Neural progenitor cell (in vitro differentiated cells): ENCODE results near the gene PSMB7. TPM values are rescaled to one million over a fixed set of nuclear protein-coding genes. Genes with fewer than 3 reads are reported as not detected.
A peak's percentile ranks its signal among the peaks of the same experiment; 100 is the strongest.

ENCODE experiments used
- DNase-seq: peaks from one replicate; pipeline ENCODE4 v3.0.0-alpha.2; 2016; ENCODE audit warnings: low spot score
- H2AFZ ChIP-seq: fragments of 200-600 bp; sonication (generic); replicated peaks from 2 replicates; pipeline ENCODE4 v1.6.1; 2016; ENCODE audit warnings: antibody characterized with exemption
- H3F3A ChIP-seq: fragments of 200-600 bp; sonication (generic); 2 replicates; pipeline ENCODE4 v1.6.1; 2016; ENCODE audit warnings: antibody characterized with exemption, low read depth
- H3K27ac ChIP-seq: fragments of 200-600 bp; sonication (generic); 2 replicates; pipeline ENCODE4 v1.5.1; 2016; ENCODE audit warnings: mild to moderate bottlenecking
- H3K27me3 ChIP-seq: fragments of 200-600 bp; sonication (generic); 2 replicates; pipeline ENCODE4 v1.6.1; 2016; ENCODE audit warnings: mild to moderate bottlenecking, moderate library complexity
- H3K36me3 ChIP-seq: fragments of 200-600 bp; sonication (generic); 2 replicates; pipeline ENCODE4 v1.5.1; 2016
- H3K4me1 ChIP-seq: fragments of 200-600 bp; sonication (generic); 2 replicates; pipeline ENCODE4 v1.6.1; 2016; ENCODE audit warnings: mixed run types
- H3K4me2 ChIP-seq: fragments of 200-600 bp; sonication (generic); 2 replicates; pipeline ENCODE4 v1.6.1; 2016
- H3K4me3 ChIP-seq: fragments of 200-600 bp; sonication (generic); 2 replicates; pipeline ENCODE4 v1.5.1; 2016
- H3K79me2 ChIP-seq: fragments of 200-600 bp; sonication (generic); 2 replicates; pipeline ENCODE4 v1.6.1; 2016; ENCODE audit warnings: low read depth
- H3K9ac ChIP-seq: fragments of 200-600 bp; sonication (generic); 2 replicates; pipeline ENCODE4 v1.6.1; 2016
- H3K9me3 ChIP-seq: fragments of 200-600 bp; sonication (generic); 2 replicates; pipeline ENCODE4 v1.5.1; 2016; ENCODE audit warnings: low read depth
- H4K20me1 ChIP-seq: fragments of 200-600 bp; sonication (generic); 2 replicates; pipeline ENCODE4 v1.6.1; 2016; ENCODE audit warnings: low read depth
- H3K27ac Mint-ChIP-seq: 3 replicates; pipeline ENCODE4 v1.8.0; 2021; ENCODE audit warnings: mixed read lengths
- H3K27me3 Mint-ChIP-seq: 2 replicates; pipeline ENCODE4 v1.8.0; 2022; ENCODE audit warnings: low read depth, mild to moderate bottlenecking, inconsistent platforms, moderate library complexity, mixed read lengths; ENCODE audit not compliant: insufficient read depth
- H3K36me3 Mint-ChIP-seq: 3 replicates; pipeline ENCODE4 v1.8.0; 2021; ENCODE audit warnings: mixed read lengths
- H3K4me1 Mint-ChIP-seq: 3 replicates; pipeline ENCODE4 v1.8.0; 2021; ENCODE audit warnings: mixed read lengths
- H3K4me3 Mint-ChIP-seq: 3 replicates; pipeline ENCODE4 v1.8.0; 2021; ENCODE audit warnings: mild to moderate bottlenecking, moderate library complexity, mixed read lengths
- H3K9me3 Mint-ChIP-seq: 3 replicates; pipeline ENCODE4 v1.8.0; 2020; ENCODE audit warnings: mixed read lengths
- EZH2 ChIP-seq: fragments of 200-600 bp; sonication (generic); IDR thresholded peaks from 2 replicates; pipeline ENCODE4 v1.6.1; 2017; ENCODE audit warnings: antibody characterized with exemption, mild to moderate bottlenecking, moderate library complexity
- EZH2phosphoT487 ChIP-seq: fragments of 200-600 bp; sonication (generic); IDR thresholded peaks from 2 replicates; pipeline ENCODE4 v1.6.1; 2017; ENCODE audit warnings: antibody characterized with exemption
- total RNA-seq: library from RNA; depleted of rRNA; stranded (reverse); fragments of >200 nt; gene quantifications from 2 replicates; pipeline ENCODE4 v1.2.3, GENCODE V29; 2015; ENCODE audit warnings: low replicate concordance
- TF ChIP-seq, protein P1 (sequence below): fragments of 200-600 bp; sonication (generic); IDR thresholded peaks from 2 replicates; pipeline ENCODE4 v1.5.1; 2017; ENCODE audit warnings: antibody characterized with exemption, mild to moderate bottlenecking

Gene PSMB7
- total RNA-seq, 1 donor from 2014 or later: 249 TPM

- Histone ChIP-seq H3K9me3 (no peaks in the 10 kb centered on the region), H3K27me3 (no peaks in the 10 kb centered on the region), H2AFZ (no peak overlapping the region), H3K27ac (no peak overlapping the region), H3F3A (peaks cover 6% of the 10 kb centered on the region), H3K4me3 (no peak overlapping the region), H3K4me1 (peaks cover 10% of the 10 kb centered on the region), H4K20me1 (peaks cover 16% of the 10 kb centered on the region), H3K9ac (no peak overlapping the region), H3K79me2 (no peaks in the 10 kb centered on the region), H3K36me3 (no peaks in the 10 kb centered on the region), H3K4me2 (no peak overlapping the region)
- no peak overlapping the region for H3K4me3 Mint-ChIP-seq
- TF ChIP-seq EZH2phosphoT487 (no peak), EZH2 (no peak)
- TF ChIP-seq, protein P1, sequence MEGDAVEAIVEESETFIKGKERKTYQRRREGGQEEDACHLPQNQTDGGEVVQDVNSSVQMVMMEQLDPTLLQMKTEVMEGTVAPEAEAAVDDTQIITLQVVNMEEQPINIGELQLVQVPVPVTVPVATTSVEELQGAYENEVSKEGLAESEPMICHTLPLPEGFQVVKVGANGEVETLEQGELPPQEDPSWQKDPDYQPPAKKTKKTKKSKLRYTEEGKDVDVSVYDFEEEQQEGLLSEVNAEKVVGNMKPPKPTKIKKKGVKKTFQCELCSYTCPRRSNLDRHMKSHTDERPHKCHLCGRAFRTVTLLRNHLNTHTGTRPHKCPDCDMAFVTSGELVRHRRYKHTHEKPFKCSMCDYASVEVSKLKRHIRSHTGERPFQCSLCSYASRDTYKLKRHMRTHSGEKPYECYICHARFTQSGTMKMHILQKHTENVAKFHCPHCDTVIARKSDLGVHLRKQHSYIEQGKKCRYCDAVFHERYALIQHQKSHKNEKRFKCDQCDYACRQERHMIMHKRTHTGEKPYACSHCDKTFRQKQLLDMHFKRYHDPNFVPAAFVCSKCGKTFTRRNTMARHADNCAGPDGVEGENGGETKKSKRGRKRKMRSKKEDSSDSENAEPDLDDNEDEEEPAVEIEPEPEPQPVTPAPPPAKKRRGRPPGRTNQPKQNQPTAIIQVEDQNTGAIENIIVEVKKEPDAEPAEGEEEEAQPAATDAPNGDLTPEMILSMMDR: no peak
- no peak for DNase-seq
- no peak overlapping the region for H3K27ac Mint-ChIP-seq
- peaks cover 16% of the 10 kb centered on the region for H3K4me1 Mint-ChIP-seq
- H3K9me3 Mint-ChIP-seq: no peaks in the 10 kb centered on the region
- peaks cover 5% of the 10 kb centered on the region for H3K36me3 Mint-ChIP-seq
- H3K27me3 Mint-ChIP-seq: peaks cover 2% of the 10 kb centered on the region
Measured at GRCh38 chr9:124329206-124329792, 85.9 kb downstream of the PSMB7 start.

DNA sequence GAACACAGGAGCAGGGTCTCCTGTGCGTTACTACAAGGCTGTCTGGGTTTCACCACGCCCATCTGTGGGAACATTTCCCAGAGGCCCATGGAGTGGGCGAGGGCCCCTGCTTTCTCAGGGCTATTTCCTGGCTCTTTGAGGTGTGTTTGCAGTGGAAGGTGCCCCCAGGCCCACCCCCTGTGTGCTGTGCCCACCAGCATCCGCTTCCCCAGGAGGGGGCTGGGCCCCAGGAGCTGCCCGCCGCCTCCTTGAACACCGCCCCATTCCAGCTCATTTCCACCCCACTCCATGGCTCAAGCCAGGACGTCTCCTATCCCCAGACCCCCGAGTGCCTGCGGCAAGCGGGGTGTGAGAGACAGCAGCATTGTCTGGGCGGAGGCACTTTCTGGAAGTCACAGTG lies 87.0 kb downstream of the PSMB7 start:
- Mint-ChIP-seq H3K4me1 (peaks cover 16% of the 10 kb centered on the region), H3K27ac (peak overlapping the region; percentile 42), H3K4me3 (no peak overlapping the region), H3K27me3 (peaks cover 2% of the 10 kb centered on the region), H3K9me3 (no peaks in the 10 kb centered on the region), H3K36me3 (peaks cover 1% of the 10 kb centered on the region)
- H3K4me1 ChIP-seq: peaks cover 10% of the 10 kb centered on the region
- no peak overlapping the region for H3K9ac ChIP-seq
- no peaks in the 10 kb centered on the region for H3K79me2 ChIP-seq
- H3K4me2 ChIP-seq: no peak overlapping the region
- H3K36me3 ChIP-seq: no peaks in the 10 kb centered on the region
- no peak overlapping the region for H3K27ac ChIP-seq
- H3K4me3 ChIP-seq: no peak overlapping the region
- H4K20me1 ChIP-seq: peaks cover 14% of the 10 kb centered on the region
- no peak for DNase-seq
- peaks cover 6% of the 10 kb centered on the region for H3F3A ChIP-seq
- no peaks in the 10 kb centered on the region for H3K9me3 ChIP-seq
- no peak for TF ChIP-seq EZH2phosphoT487
- no peak for TF ChIP-seq EZH2
- TF ChIP-seq, protein P1: no peak
- no peaks in the 10 kb centered on the region for H3K27me3 ChIP-seq
- H2AFZ ChIP-seq: no peak overlapping the region

DNA sequence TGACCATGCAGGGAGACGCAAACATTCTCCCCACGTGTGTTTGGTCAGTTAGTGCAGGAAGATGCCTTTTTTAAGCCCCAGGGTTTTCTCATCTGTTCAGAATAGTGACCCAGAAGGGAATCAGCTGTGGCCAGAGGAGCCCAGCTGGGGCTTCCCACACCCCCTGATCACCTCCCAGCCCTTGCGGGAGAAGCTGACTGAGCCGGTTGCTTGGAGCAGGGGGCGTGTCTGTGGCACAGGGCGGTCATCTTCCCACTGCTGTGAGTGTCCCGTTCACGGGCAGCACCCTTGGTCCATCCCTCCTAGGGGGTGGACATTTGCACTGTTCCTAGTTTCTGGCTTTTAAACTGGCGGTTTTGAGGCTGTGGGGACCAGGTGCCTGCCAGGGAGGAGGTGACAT lies 87.8 kb downstream of the PSMB7 start:
- H3F3A ChIP-seq: peaks cover 6% of the 10 kb centered on the region
- DNase-seq: no peak
- Mint-ChIP-seq H3K4me1 (peaks cover 10% of the 10 kb centered on the region), H3K36me3 (peaks cover 1% of the 10 kb centered on the region), H3K4me3 (peak overlapping the region; percentile 30), H3K9me3 (no peaks in the 10 kb centered on the region), H3K27me3 (peaks cover 2% of the 10 kb centered on the region), H3K27ac (no peak overlapping the region)
- H3K27ac ChIP-seq: no peak overlapping the region
- H4K20me1 ChIP-seq: peaks cover 8% of the 10 kb centered on the region
- H3K79me2 ChIP-seq: no peaks in the 10 kb centered on the region
- H3K36me3 ChIP-seq: no peaks in the 10 kb centered on the region
- no peak overlapping the region for H3K4me2 ChIP-seq
- no peak overlapping the region for H3K4me3 ChIP-seq
- H3K27me3 ChIP-seq: no peaks in the 10 kb centered on the region
- TF ChIP-seq, protein P1: no peak
- TF ChIP-seq EZH2: no peak
- no peak for TF ChIP-seq EZH2phosphoT487
- H2AFZ ChIP-seq: no peak overlapping the region
- H3K9me3 ChIP-seq: no peaks in the 10 kb centered on the region
- peaks cover 3% of the 10 kb centered on the region for H3K4me1 ChIP-seq
- no peak overlapping the region for H3K9ac ChIP-seq
